GM21825 (cell line): ENCODE results near the gene CTNNA1.
"Not testable (repeated sequence)": the region's sequence is repeated elsewhere in the genome, so short reads cannot be mapped to it uniquely, and the experiment has no call there.

Experiments used
- ATAC-seq: cut with Tn5 transposase; IDR thresholded peaks from one replicate; pipeline ENCODE4 v1.9.1; 2021; ENCODE audit warnings: mild to moderate bottlenecking, moderate library complexity; ENCODE audit not compliant: unreplicated experiment

Gene CTNNA1

DNA sequence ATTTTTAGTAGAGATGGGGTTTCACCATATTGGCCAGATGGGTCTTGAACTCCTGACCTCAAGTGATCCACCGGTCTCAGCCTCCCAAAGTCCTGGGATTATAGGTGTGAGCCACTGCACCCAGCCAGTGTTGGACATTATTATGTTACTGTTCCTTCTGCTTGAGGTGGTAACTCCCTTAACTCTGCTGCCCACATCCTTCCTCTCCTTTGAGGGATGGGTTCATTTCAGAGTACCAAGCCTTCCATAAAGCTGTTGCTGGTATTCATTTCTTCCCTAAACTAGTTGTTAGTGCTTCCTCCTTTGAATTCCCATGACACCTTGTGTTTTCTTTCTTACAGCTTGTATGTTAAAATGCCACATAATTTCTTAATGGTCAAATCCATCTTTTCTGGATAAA is 54.0 kb downstream of the CTNNA1 start:
- no peak for ATAC-seq

DNA sequence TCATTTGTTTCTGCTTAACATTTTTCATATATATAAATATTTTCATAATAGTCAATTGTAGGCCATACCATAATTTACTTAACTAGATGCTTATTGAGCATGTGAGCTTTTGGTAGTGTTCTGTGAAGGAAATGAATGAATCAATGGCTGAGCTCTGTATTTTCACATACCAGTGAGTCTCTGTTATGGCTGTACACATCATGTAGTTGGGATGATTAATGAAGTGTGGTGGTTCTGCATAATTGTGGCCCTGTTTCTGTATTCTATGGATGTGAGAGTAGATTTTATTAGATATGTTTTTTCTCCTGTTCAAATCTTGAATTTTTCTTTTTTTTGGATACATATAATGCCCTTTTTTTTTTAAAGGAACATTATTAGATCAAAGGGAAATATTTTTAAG is 56.2 kb downstream of the CTNNA1 start:
- no peak for ATAC-seq

DNA sequence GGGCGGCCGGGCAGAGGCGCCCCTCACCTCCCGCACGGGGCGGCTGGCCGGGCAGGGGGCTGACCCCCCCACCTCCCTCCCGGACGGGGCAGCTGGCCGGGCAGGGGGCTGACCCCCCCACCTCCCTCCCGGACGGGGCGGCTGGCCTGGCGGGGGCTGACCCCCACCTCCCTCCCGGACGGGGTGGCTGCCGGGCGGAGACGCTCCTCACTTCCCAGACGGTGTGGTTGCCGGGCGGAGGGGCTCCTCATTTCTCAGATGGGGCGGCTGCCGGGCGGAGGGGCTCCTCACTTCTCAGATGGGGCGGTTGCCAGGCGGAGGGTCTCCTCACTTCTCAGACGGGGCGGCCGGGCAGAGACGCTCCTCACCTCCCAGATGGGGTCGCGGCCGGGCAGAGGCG is 57.6 kb downstream of the CTNNA1 start:
- not testable (repeated sequence) for ATAC-seq

DNA sequence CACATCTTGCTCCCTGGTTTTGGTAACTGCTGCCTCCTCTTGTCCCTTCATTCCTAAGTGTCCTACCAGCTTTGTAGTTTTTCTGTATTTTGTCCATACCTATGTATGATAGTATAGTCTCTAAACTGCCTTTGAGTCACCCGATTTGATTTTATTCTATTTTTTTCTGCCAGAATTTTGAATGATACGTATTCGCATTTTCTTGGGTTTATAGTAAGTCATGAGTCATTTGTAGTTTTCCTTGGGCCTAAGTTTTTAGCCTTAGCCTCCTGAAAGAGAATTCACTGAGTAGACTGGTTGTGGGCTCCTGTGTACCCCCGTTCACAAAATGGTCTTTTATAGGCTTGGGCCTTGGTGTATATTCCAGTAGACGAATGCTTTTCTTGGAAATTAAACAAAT is 62.3 kb downstream of the CTNNA1 start:
- no peak for ATAC-seq

DNA sequence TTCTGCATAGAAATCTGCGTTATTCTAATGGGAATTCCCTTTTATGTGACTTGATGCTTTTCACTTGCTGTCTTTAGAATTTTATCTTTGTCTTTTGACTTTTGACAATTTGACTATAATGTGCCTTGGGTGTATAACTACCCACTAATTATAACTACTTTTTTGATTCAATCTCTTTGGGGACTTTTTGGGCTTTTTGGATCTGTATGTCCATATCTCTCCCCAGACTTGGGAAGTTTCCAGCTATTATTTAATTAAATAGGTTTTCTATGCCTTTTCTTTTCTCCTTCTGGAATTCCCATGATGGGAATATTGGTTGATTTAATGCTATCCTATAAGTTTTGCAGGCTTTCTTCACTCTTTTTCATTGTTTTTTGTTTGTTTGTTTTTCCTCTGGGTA is 64.0 kb downstream of the CTNNA1 start:
- no peak for ATAC-seq

DNA sequence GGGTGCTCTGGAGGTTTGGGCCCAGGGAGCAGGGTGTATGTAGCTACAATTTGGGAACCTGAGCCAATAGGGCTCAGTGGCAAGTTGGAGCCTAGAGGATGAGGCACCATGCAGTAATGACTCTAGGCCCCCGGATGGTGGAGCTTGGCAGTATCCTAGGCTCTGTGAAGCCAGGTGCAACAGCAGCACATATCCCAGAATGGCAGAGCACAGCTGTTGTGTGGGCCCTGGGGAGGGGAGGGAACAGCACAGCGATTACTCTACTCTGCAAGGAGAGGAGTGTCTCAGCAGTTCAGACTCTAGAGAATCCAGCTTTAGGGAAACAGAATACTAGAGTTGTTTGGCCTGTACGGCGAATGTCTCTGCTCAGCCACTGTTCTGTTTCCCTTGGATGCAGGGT is 65.9 kb downstream of the CTNNA1 start:
- no peak for ATAC-seq

DNA sequence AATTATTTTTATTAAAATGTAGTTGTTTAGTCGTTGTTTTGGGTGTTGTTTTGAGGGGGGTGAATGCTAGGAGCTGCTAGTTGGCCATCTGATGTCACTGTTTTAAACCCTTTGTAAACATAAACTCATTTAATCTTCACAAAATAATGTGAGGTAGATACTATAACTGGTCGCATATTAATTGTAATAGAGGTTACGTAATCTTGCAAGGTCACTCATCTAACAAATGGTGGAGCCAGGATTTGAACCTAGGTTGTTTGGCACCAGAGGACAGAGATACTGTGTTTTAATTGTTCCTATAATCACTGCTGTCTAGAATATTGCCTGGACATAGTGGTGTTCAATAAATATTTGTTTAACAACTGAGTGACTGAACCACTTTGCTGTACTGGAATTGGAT is 67.5 kb downstream of the CTNNA1 start:
- no peak for ATAC-seq

DNA sequence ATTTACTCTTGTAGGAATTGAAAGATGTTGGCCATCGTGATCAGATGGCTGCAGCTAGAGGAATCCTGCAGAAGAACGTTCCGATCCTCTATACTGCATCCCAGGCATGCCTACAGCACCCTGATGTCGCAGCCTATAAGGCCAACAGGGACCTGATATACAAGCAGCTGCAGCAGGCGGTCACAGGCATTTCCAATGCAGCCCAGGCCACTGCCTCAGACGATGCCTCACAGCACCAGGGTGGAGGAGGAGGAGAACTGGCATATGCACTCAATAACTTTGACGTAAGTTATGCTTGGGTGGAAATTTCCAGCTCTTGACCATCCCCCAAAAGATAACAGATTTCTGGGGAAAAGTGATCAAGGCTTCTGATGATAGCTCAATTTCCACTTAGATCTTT is 71.3 kb downstream of the CTNNA1 start:
- ATAC-seq = no peak

DNA sequence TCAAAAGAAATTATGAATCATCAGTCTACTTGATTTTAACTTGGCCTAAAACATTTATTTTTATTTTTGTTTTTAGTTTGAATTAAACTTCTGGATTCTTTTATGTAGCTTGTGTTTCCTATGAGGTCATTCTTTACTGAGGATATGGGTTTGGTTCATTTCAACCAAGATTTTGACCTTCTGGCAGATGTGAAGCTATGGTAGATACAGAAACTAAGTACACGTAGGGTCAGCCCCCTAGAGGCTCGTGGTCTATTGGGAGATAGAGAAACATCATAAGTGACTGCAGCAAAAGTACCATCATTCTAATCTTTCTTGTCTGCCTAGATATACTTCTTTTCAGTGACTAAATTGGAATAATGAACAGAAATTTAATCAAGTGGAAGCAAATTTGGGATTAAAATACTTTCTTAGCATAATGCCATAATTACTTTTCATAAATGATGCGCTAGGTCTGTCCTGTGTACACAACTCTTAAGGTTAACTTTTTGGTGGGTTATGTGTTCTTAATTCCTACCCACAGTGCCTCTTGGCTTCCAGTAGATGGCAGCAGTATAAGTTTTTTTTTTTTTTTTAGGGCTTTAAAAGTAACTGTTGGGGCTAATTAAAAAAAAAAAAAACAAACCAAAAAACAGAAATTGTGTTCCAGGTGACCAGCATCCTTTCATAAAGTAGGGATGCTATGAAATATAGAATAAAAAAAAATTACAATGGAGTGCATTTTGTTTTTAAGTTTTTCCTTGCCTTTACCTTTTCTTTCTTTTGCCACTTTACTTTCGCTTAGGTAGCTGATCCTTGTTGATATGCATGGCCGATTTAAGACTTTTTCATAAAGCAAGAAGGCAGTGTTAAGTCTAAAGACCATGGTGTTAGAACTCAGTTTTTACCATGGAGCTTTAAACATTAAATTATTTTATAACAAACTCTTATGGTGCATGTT is 72.0 kb downstream of the CTNNA1 start:
- no peak for ATAC-seq

DNA sequence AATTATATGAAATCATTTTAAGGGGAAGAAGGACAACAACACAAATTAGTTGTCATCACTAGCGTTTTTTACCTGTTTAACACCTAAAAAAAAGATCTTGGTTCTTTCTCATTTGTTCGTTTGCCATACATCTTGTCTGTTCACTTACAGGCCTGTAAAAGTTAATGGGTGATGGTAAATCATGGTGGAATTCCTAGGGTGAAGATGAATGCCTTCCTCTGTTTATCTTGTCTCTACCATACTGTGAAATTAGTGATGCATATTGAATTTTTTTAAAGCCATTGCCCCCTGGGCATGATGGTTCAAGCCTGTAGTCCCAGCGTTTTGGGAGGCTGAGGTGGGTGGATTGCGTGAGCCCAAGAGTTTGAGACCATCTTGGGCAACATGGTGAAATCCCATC is 75.3 kb downstream of the CTNNA1 start:
- no peak for ATAC-seq

DNA sequence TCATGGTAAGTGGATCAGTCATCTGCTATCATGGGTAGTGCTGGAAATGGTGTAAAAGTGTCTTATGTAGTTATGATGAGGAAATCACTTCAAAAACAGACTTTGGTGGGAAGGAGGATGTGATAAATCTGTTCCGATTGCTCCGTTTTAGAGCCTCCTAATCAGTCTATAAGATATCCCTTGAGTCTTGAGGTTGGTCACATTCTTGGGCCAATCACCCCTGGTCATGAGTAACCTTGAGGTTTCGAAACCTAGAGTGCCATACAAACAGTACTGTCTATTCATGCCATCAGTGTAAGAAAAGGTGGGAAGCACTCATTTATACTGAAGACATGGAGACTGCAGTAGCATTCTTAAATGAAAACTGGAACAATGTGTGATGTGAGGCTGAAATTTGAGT is 76.1 kb downstream of the CTNNA1 start:
- ATAC-seq = no peak

DNA sequence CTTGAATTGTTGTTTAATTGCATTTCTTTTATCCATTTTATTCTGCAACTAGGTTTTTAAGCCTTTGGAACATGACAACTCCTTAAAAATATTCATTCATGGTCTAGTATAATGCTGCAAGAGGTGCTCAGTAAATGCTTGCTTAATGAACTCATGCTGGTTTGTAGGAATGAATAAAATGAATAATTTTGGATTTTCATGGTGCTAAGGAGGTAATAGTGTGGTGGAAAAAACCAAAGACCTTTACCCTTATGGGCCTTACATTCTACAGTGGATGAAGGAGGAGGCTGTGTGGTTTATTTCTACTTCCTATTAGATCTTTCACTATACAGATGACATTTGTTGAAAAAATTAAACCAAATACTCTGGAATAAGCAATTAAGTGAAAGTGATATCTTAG is 78.5 kb downstream of the CTNNA1 start:
- ATAC-seq = no peak

DNA sequence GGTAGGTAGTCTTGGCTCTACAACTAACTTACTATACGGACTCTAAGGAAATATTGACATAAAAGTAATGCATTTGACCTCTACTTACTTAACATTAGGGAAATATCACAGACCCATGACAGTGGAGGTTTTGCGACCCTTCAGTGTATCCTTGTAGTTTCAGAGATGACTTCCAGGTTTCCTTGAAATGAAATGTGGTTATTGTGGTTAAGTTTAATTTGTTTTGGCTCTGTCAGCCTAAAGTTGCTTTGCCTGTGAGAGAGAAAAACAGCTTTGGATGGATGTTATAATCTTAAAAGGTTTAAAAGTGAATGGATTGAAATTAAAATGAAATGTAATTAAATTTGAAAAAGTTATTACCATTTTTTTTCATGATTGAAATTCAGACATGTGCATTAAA is 79.0 kb downstream of the CTNNA1 start:
- ATAC-seq = no peak

DNA sequence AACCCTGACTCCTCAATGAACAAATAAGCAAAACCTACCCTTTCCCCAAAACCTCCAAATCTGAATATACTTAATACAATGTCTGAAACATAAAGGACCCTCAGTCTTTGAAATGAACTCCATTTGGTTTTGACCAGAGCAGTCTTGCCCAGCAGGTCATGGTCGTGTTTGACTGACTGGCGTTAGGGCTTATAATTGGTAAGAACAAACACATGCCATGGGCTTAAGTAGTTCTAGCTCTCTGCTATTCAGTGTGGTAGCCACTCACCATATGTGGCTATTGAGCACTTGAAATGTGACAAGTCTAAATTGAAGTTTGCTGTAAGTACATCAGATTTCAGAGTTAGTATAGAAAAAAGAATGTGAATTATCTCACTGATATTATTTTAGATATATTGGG is 79.9 kb downstream of the CTNNA1 start:
- ATAC-seq = no peak

DNA sequence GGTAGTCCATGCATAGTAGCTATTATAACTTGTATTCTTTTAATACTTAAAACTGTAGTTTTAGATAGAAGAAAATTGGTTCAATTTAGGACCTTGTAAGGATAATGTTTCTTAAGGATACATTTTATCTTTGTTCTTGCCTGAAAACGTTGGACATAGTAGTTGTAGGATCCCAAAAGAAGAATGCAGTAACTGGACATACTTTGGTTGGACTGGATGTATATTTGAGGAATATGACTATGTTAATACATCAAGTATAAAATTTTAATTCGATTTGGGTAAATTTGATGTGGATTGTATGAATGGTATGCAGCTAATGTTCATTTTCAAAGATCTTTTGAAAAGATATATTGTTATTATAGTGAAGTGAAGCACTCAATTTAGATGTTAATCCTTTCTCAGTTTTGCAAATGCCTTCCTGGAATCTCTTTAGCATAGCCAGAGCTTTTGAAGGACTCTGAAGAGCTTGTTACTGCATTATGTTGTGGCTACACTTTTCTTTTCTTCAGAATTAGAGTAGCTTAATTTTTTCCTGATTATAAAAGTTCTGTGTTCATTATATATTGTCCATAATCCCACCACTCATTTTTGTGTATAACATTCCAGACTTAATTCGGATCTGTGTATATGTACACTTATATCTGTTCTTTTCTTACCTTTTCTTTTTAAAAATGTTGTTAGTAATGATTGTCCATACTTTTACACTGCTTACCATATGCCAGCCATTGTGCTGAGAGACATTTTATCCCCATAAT is 80.7 kb downstream of the CTNNA1 start:
- ATAC-seq = no peak

DNA sequence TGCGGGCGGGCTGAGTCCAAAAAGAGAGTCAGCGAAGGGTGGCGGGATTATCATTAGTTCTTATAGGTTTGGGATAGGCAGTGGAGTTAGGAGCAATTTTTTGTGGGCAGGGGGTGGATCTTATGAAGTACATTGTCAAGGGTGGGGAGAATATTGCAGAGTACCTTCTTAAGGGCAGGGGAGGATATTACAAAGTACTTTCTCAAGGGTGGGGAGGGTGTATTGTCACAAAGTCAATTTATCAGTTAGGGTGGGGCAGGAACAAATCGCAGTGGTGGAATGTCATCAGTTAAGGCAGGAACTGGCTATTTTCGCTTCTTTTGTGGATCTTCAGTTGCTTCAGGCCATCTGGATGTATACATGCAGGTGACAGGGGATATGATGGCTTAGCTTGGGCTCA is 81.6 kb downstream of the CTNNA1 start:
- ATAC-seq = not testable (repeated sequence)

DNA sequence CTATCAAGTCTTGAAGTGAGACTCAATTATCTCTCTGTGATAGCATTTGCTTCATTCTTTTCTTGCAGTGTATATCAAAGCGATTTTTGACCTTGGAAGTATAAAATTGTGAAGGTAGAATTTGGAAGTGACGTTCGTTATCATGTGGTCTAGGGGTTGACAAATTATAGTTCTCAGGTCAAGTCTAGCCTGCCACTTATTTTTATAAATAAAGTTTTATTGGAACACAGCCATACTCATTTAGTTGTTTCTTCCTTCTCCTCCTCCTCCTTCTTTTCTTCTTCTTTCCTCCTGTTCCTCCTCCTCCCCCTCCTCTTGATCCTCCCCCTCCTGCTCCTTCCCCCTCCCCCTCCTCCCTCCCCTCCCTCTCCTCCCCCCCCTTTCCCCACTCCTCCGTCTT is 83.9 kb downstream of the CTNNA1 start:
- no peak for ATAC-seq

DNA sequence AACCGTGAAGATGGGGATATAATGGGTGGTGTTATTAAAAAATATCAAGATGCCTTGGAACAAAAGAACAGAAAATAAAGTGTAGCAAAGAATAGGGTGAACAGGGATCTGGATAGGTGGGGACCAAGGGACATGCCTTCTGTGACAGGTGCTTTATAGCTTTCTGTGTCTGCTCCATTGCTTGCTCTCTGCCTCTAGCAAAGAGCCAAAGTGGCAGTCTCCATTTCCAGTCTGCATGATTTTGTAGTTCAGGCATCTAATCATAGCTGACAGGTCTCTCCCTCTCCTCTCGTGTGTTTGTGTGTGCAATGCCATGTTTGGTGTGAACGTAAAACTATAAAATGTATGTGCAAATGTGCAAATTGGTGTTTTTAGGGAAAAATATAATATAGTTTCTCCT is 86.9 kb downstream of the CTNNA1 start:
- no peak for ATAC-seq

DNA sequence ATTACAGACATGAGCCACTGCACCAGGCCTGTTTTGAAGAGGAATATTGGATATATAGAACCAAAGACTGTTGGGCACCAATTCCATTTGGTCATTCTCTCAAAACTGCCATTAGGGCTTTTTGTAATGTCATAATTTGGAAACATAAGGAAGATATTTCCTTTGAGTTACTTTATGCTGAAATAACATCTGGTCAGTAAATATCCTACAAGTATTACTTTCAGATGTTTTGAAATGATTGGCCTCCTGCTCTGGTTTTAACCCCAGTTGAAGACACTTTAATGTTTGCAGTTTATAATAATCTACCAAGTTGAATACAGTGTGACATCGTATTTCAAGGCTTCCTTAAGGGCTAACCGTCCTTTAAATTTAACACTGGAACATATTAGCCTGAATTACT is 88.3 kb downstream of the CTNNA1 start:
- ATAC-seq = no peak

DNA sequence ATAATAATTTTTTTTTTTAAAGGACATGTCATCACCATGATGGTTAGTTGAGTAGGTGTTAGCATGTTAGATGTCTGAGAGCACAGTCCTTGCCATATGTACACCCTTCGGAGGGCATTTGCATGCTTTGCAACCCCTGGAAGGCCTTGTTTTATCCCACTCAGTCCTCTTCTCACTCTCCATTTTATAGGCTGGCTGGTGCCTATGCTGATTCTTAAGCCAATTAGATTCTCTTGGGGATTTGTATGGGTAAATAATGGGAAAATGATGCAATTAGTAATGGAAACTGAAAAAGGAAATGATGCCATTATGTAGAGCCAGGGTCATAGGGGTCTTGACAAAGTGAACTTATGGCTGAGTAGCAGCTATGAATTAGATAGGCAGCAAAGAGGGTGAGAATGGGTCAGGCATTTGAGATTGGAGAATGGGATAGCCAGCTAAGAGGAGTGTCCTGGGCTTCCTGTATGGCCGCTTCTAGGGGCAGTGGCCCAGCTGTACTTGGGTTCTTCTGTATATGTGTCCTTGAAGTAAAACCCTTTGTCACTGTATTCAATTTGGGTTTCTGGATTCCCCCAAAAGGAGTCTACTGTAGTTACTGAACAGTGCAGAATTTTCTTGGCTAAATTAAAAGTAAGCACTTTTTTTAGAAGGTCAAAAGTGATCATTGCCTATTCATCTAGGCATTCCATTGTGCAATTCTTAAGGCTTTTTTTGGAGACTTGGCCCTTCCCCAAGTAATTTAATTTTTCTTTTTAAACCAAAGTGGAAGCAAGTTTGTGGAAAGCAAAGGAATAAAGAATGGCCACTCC is 90.3 kb downstream of the CTNNA1 start:
- no peak for ATAC-seq

DNA sequence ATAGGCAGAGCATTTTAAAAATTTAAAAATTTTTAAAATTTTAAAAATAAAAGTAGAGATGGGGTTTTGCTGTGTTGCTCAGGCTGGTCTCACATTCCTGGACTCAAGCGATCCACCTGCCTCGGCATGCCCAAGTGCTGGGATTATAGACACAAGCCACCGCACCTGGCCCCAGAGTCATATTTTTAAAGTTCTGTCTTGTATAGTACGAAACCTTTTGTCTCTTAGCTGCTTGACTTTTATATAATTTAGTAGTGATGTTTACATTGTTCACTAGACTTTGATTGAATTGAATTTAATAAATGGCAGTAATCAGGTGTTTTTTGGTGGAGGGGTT is 90.9 kb downstream of the CTNNA1 start:
- ATAC-seq = no peak
